ENCODE data around the gene PIP5K1A. TPM values are rescaled to one million over a fixed set of nuclear protein-coding genes. Genes with fewer than 3 reads are reported as not detected.

PIP5K1A gene
- total RNA-seq, 4 donors from 2014 or later, result 66.8 to 240 (median 92.6) TPM

DNA sequence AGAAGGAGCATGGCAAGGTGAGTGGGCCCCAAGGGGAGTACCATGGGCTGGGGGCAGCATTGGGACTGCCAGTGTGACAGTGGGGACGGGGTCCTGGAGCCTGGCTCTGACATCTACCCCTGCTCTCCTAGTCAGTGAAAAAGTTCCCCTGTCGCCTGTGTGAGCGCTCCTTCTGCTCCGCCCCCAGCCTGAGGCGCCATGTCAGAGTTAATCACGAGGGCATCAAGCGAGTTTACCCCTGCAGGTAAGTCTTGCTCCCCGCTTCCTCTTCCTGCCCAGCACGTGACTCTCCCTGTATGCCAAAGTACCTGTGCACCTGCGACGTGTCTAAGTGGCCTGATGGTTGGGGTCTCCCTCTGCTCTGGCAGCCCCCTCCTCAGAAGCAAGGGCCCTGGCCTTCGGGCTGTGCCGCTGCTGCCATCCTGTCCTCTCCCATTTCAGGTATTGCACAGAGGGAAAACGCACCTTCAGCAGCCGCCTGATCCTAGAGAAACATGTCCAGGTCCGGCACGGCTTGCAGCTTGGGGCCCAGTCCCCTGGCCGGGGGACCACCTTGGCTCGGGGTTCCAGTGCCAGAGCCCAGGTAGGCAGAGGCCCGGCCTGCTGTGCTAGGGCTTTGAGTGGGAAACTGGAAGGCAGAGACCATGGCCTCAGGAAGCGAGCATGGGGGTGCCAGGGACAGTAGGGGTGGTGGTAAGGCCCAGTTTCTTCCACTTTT lies 91.8 kb downstream of the PIP5K1A start:
- Histone ChIP-seq H3K36me3 (no peaks in the 10 kb centered on the region), H3K4me3 (no peak overlapping the region), H3K27ac (no peak overlapping the region), H3K27me3 (no peaks in the 10 kb centered on the region), H3K4me1 (no peaks in the 10 kb centered on the region), H3K9me3 (no peaks in the 10 kb centered on the region)
- no peak for TF ChIP-seq POLR2A (IDR thresholded peaks at IDR 0.05)
- TF ChIP-seq, protein P1, sequence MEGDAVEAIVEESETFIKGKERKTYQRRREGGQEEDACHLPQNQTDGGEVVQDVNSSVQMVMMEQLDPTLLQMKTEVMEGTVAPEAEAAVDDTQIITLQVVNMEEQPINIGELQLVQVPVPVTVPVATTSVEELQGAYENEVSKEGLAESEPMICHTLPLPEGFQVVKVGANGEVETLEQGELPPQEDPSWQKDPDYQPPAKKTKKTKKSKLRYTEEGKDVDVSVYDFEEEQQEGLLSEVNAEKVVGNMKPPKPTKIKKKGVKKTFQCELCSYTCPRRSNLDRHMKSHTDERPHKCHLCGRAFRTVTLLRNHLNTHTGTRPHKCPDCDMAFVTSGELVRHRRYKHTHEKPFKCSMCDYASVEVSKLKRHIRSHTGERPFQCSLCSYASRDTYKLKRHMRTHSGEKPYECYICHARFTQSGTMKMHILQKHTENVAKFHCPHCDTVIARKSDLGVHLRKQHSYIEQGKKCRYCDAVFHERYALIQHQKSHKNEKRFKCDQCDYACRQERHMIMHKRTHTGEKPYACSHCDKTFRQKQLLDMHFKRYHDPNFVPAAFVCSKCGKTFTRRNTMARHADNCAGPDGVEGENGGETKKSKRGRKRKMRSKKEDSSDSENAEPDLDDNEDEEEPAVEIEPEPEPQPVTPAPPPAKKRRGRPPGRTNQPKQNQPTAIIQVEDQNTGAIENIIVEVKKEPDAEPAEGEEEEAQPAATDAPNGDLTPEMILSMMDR (IDR thresholded peaks at IDR 0.05), result no peak
- no peak for DNase-seq
- intact Hi-C loops (cut with DNase I; ENCODE audit: low total_unique reads), result loop anchor here (10.0 kb wide), 1 partner anchor 105 kb away; the partner anchor contains the start of gene PSMB4

DNA sequence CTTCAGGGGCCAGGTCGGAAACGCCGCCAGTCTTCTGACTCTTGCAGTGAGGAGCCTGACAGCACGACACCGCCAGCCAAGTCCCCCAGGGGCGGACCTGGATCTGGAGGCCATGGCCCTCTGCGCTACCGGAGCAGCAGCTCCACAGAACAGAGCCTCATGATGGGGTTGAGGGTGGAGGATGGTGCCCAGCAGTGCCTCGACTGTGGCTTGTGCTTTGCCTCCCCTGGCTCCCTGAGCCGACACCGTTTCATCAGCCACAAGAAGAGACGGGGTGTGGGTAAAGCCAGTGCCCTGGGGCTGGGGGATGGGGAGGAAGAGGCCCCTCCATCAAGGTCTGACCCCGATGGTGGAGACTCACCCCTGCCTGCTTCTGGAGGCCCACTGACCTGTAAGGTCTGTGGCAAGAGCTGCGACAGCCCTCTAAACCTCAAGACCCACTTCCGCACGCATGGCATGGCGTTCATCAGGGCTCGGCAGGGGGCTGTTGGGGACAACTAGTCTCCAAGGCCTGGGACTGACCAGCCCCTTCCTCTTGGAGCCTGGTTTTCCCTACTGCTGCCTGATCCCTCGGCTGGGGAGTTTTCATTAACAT lies 92.5 kb downstream of the PIP5K1A start:
- intact Hi-C loops (cut with DNase I; ENCODE audit: low total_unique reads), result loop anchor here (10.0 kb wide), 1 partner anchor 104 kb away; the partner anchor contains the start of gene PSMB4
- TF ChIP-seq, protein P1 (IDR thresholded peaks at IDR 0.05), result no peak
- no peak for TF ChIP-seq POLR2A (IDR thresholded peaks at IDR 0.05)

DNA sequence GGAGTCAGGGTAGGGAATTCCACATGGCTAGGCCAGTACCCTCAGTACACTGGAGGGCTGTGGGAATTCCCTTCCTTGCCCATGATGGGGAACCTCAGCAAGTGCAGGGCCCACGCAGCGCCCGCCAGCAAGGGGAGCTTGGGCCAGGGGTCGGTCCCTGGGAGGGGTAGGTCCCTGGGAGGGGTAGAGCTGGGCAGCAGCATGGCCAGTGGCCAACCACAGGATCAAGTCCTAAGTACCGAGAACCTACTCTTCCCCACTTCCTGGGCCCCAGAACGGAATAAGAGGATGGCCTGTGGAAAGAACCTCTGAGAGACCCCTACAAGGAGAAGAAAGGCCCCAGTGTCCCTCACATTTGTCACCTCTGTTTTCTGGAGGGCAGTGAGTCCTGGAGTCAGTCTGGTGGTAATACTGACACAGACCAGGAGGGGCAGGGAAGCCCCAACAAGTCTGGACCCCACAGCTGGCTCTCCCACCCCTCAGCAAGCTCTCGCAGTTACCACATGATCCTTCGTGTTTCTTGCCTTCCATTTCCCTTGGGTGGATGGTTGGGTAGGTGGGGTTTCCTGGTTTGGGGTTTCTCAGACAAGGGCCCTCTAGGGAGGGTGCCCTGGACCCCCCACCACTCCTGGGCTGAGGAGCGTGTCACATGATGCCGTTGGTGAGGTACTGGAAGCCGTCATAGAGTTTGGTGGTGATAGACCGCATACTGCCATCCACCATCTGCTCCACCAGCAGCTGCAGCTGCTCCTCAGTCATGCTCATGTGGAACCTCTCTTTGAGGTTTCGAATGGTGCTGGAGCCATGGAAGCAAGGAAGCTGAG lies 94.1 kb downstream of the PIP5K1A start:
- Histone ChIP-seq H3K4me3 (no peak overlapping the region), H3K4me1 (no peaks in the 10 kb centered on the region), H3K9me3 (no peaks in the 10 kb centered on the region), H3K27ac (no peak overlapping the region), H3K27me3 (no peaks in the 10 kb centered on the region), H3K36me3 (no peaks in the 10 kb centered on the region)
- no peak for DNase-seq
- TF ChIP-seq, protein P1 (IDR thresholded peaks at IDR 0.05), result no peak
- no peak for TF ChIP-seq POLR2A (IDR thresholded peaks at IDR 0.05)
- intact Hi-C loops (cut with DNase I; ENCODE audit: low total_unique reads), result loop anchor here (10.0 kb wide), 1 partner anchor 102 kb away; the partner anchor contains the start of gene PSMB4

More for the DNA sequence above, 92.5 kb downstream of the PIP5K1A start:
- Histone ChIP-seq H3K4me3 (no peak overlapping the region), H3K9me3 (no peaks in the 10 kb centered on the region), H3K27me3 (no peaks in the 10 kb centered on the region), H3K27ac (no peak overlapping the region), H3K4me1 (no peaks in the 10 kb centered on the region), H3K36me3 (no peaks in the 10 kb centered on the region)
- no peak for DNase-seq

DNA sequence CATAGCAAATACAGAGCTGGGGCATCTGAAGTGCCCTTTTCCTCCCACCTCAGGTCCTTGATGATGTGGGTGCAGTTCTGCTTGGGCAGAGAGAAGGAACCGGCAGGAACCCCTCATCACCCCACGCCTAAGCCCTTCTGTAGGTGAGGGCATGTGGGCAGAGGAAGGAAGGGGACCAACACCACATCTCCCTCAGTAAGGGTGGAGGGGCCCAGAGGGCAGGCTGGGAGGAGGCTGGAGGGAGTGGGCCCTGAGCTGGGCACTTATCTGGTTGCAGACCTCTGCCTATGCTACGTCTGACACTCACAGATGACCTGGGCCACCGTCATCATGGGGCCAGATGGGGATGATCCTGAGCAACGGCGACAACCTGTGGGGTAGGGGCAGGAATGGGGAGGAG lies 94.7 kb downstream of the PIP5K1A start:
- Histone ChIP-seq H3K27me3 (no peaks in the 10 kb centered on the region), H3K4me3 (no peak overlapping the region), H3K9me3 (no peaks in the 10 kb centered on the region), H3K36me3 (no peaks in the 10 kb centered on the region), H3K27ac (no peak overlapping the region), H3K4me1 (no peaks in the 10 kb centered on the region)
- DNase-seq, result no peak
- TF ChIP-seq POLR2A (IDR thresholded peaks at IDR 0.05), result no peak
- TF ChIP-seq, protein P1 (IDR thresholded peaks at IDR 0.05), result no peak
- intact Hi-C loops (cut with DNase I; ENCODE audit: low total_unique reads), result loop anchor here (10.0 kb wide), 1 partner anchor 102 kb away; the partner anchor contains the start of gene PSMB4

Measured in uterus (tissue), 4 donors.